Pons (tissue), 1 donor: ENCODE data around the gene IFT74.
A peak's percentile ranks its signal among the peaks of the same experiment; 100 is the strongest.
"Not testable (repeated sequence)": the region's sequence is repeated elsewhere in the genome, so short reads cannot be mapped to it uniquely, and the experiment has no call there.

Source experiments
- DNase-seq: peaks from one replicate; pipeline ENCODE4 v3.0.0-alpha.2; 2016; ENCODE audit warnings: low spot score

Gene IFT74

GRCh38 chr9:27073841-27074728, 117.9 kb downstream of the IFT74 start:
- DNase-seq, result no peak

GRCh38 chr9:27078685-27079084, 122.5 kb downstream of the IFT74 start:
- DNase-seq, result no peak

- DNase-seq, result no peak
These were observed 129.2 kb downstream of the IFT74 start for GRCh38 chr9:27085456-27085855.

- no peak for DNase-seq
These were observed 130.8 kb downstream of the IFT74 start for GRCh38 chr9:27086818-27087680.

- DNase-seq, result no peak
These were observed 132.8 kb downstream of the IFT74 start for GRCh38 chr9:27088981-27089380.

GRCh38 chr9:27089706-27090105, 133.5 kb downstream of the IFT74 start:
- no peak for DNase-seq

GRCh38 chr9:27090231-27090630, 134.0 kb downstream of the IFT74 start:
- DNase-seq, result no peak

GRCh38 chr9:27090711-27091110, 134.5 kb downstream of the IFT74 start:
- DNase-seq, result no peak

- not testable (repeated sequence) for DNase-seq
These were observed 136.3 kb downstream of the IFT74 start for GRCh38 chr9:27092496-27092895.

- not testable (repeated sequence) for DNase-seq
These were observed 137.3 kb downstream of the IFT74 start for GRCh38 chr9:27093384-27094067.

- no peak for DNase-seq
These were observed 138.6 kb downstream of the IFT74 start for GRCh38 chr9:27094640-27095298.

- no peak for DNase-seq
These were observed 151.0 kb downstream of the IFT74 start for GRCh38 chr9:27107241-27107640.

GRCh38 chr9:27108981-27109541, 152.8 kb downstream of the IFT74 start, which contains the start of gene TEK:
Gene TEK (plus strand): TSS chr9:27109225. CDS start chr9:27109591, 366 bp downstream.
- DNase-seq, result peak; percentile 17

GRCh38 chr9:27109621-27110020, 153.4 kb downstream of the IFT74 start:
- DNase-seq, result no peak

- DNase-seq, result no peak
These were observed 154.0 kb downstream of the IFT74 start for GRCh38 chr9:27110181-27110580.

- no peak for DNase-seq
These were observed 156.0 kb downstream of the IFT74 start for GRCh38 chr9:27112235-27112634.
